Immature natural killer cell (primary cell): ENCODE measurements around the gene ZNF708. TPM values are rescaled to one million over a fixed set of nuclear protein-coding genes. Genes with fewer than 3 reads are reported as not detected.
A peak's percentile ranks its signal among the peaks of the same experiment; 100 is the strongest.
"Not testable (repeated sequence)": the region's sequence is repeated elsewhere in the genome, so short reads cannot be mapped to it uniquely, and the experiment has no call there.

ENCODE experiments used
- DNase-seq, 3 donors: peaks; one replicate each; pipeline ENCODE4 v3.0.0; 2022; ENCODE audit warnings: mixed read lengths in 1 of 3
- H3K27ac Mint-ChIP-seq, 6 donors: one replicate each; pipeline ENCODE4 v1.8.0; 2020; ENCODE audit warnings: mixed read lengths in 6 of 6, mild to moderate bottlenecking in 5 of 6, inconsistent platforms in 4 of 6, moderate library complexity in 3 of 6
- H3K27me3 Mint-ChIP-seq, 3 donors: one replicate each; pipeline ENCODE4 v1.8.0; 2020 to 2021; ENCODE audit warnings: low read depth in 3 of 3, mild to moderate bottlenecking in 3 of 3, mixed read lengths in 3 of 3, moderate library complexity in 3 of 3, inconsistent platforms in 1 of 3
- H3K36me3 Mint-ChIP-seq, 3 donors: one replicate each; pipeline ENCODE4 v1.8.0; 2020; ENCODE audit warnings: mixed read lengths in 3 of 3, inconsistent platforms in 2 of 3, mild to moderate bottlenecking in 2 of 3
- H3K4me1 Mint-ChIP-seq, 2 donors: one replicate each; pipeline ENCODE4 v1.8.0; 2020; ENCODE audit warnings: inconsistent platforms in 2 of 2, mild to moderate bottlenecking in 2 of 2, mixed read lengths in 2 of 2, moderate library complexity in 1 of 2
- H3K4me3 Mint-ChIP-seq, 5 donors: one replicate each; pipeline ENCODE4 v1.8.0; 2020; ENCODE audit warnings: mild to moderate bottlenecking in 5 of 5, mixed read lengths in 5 of 5, inconsistent platforms in 3 of 5, moderate library complexity in 3 of 5
- H3K9me3 Mint-ChIP-seq, 6 donors: one replicate each; pipeline ENCODE4 v1.8.0; 2020; ENCODE audit warnings: mild to moderate bottlenecking in 6 of 6, mixed read lengths in 6 of 6, inconsistent platforms in 4 of 6, moderate library complexity in 3 of 6
- polyA plus RNA-seq, 3 donors: library from polyadenylated mRNA; unstranded; fragments of 300-500 nt; fragmentation: Illumina TruSeq; gene quantifications; one replicate each; pipeline ENCODE4 v1.2.3, GENCODE V29; 2021

The ZNF708 gene
- 1 to 10 TPM; 4.7 to 8.7 (median 8.0) TPM for polyA plus RNA-seq

GRCh38 chr19:21328885-21329605 is at the start of gene ZNF708:
ZNF708 (minus strand) TSS chr19:21329410; CDS start chr19:21329212, 198 bp downstream.
- Mint-ChIP-seq H3K27ac (peak within 1 kb of the TSS; percentile 97 to 100 (median 98)), H3K9me3 (peaks cover 0 to 3% (median 0%) of the 10 kb centered on the region in 6 donors), H3K27me3 (peaks cover 2 to 7% (median 5%) of the 10 kb centered on the region in 3 donors), H3K36me3 (peaks cover 14 to 19% (median 18%) of the 10 kb centered on the region in 3 donors), H3K4me1 (peaks cover 44 to 52% of the 10 kb centered on the region in 2 donors), H3K4me3 (peak within 1 kb of the TSS; percentile 96 to 100 (median 98))
- DNase-seq, result peak; percentile 81 to 87 (median 84)

GRCh38 chr19:21362291-21362690 is 33.1 kb upstream of the ZNF708 start:
- no peak for DNase-seq
- Mint-ChIP-seq H3K4me1 (peaks cover 18 to 28% of the 10 kb centered on the region in 2 donors), H3K27me3 (peaks cover 0 to 6% (median 3%) of the 10 kb centered on the region in 3 donors), H3K4me3 (peak overlapping the region in 1 of 5 donors; percentile 9), H3K36me3 (peaks cover 15 to 32% (median 22%) of the 10 kb centered on the region in 3 donors), H3K9me3 (peaks cover 0 to 2% (median 0%) of the 10 kb centered on the region in 6 donors), H3K27ac (no peak overlapping the region)

- peaks cover 0 to 6% (median 3%) of the 10 kb centered on the region in 3 donors for H3K27me3 Mint-ChIP-seq
- DNase-seq, result peak; percentile 85 to 89 (median 86)
- H3K36me3 Mint-ChIP-seq, result peaks cover 6 to 10% (median 9%) of the 10 kb centered on the region in 3 donors
- H3K9me3 Mint-ChIP-seq, result no peaks in the 10 kb centered on the region
- H3K4me3 Mint-ChIP-seq, result peak within 1 kb of the TSS; percentile 99 to 100 (median 100)
- peak within 1 kb of the TSS; percentile 95 to 99 (median 97) for H3K27ac Mint-ChIP-seq
- H3K4me1 Mint-ChIP-seq, result peaks cover 18 to 21% of the 10 kb centered on the region in 2 donors
Measured at GRCh38 chr19:21358768-21359451, 29.7 kb upstream of the ZNF708 start, which contains the start of gene ZNF738. ZNF738 (plus strand) TSS chr19:21359000; CDS start chr19:21359141, 141 bp downstream.

GRCh38 chr19:21352830-21353229 is 23.6 kb upstream of the ZNF708 start:
- Mint-ChIP-seq H3K27ac (no peak overlapping the region), H3K27me3 (no peaks in the 10 kb centered on the region), H3K4me3 (no peak overlapping the region), H3K9me3 (peaks cover 0 to 17% (median 14%) of the 10 kb centered on the region in 6 donors), H3K4me1 (peaks cover 1 to 16% of the 10 kb centered on the region in 2 donors), H3K36me3 (peaks cover 3 to 8% (median 7%) of the 10 kb centered on the region in 3 donors)
- DNase-seq, result no peak

- H3K36me3 Mint-ChIP-seq, DNase-seq, H3K27ac Mint-ChIP-seq, H3K4me3 Mint-ChIP-seq, H3K4me1 Mint-ChIP-seq, H3K27me3 Mint-ChIP-seq: not testable (repeated sequence)
- H3K9me3 Mint-ChIP-seq, result peaks cover 0 to 17% (median 11%) of the 10 kb centered on the region in 6 donors
Measured at GRCh38 chr19:21344841-21345240, 15.6 kb upstream of the ZNF708 start.

GRCh38 chr19:21335721-21336120 is 6.5 kb upstream of the ZNF708 start:
- Mint-ChIP-seq H3K9me3 (peaks cover 14 to 36% (median 28%) of the 10 kb centered on the region in 6 donors), H3K27me3 (peaks cover 0 to 4% (median 3%) of the 10 kb centered on the region in 3 donors)

GRCh38 chr19:21328406-21328805 is 804 bp downstream of the ZNF708 start:
- peaks cover 49 to 57% of the 10 kb centered on the region in 2 donors for H3K4me1 Mint-ChIP-seq
- H3K27ac Mint-ChIP-seq, result peak overlapping the region; percentile 97 to 100 (median 98)
- peak overlapping the region; percentile 96 to 100 (median 98) for H3K4me3 Mint-ChIP-seq
- H3K27me3 Mint-ChIP-seq, result peaks cover 2 to 6% (median 5%) of the 10 kb centered on the region in 3 donors
- H3K9me3 Mint-ChIP-seq, result peaks cover 0 to 1% (median 0%) of the 10 kb centered on the region in 6 donors
- no peak for DNase-seq
- H3K36me3 Mint-ChIP-seq, result peaks cover 14 to 19% (median 18%) of the 10 kb centered on the region in 3 donors

More at GRCh38 chr19:21335721-21336120, 6.5 kb upstream of the ZNF708 start:
- no peak for DNase-seq
- no peak overlapping the region for H3K4me3 Mint-ChIP-seq
- H3K4me1 Mint-ChIP-seq, result no peaks in the 10 kb centered on the region
- H3K27ac Mint-ChIP-seq, result no peak overlapping the region
- H3K36me3 Mint-ChIP-seq, result peaks cover 0 to 7% (median 0%) of the 10 kb centered on the region in 3 donors

GRCh38 chr19:21326169-21326568 is 3.0 kb downstream of the ZNF708 start:
- Mint-ChIP-seq H3K9me3 (peaks cover 0 to 1% (median 0%) of the 10 kb centered on the region in 6 donors), H3K27me3 (peaks cover 2 to 6% (median 5%) of the 10 kb centered on the region in 3 donors), H3K4me1 (peaks cover 71 to 78% of the 10 kb centered on the region in 2 donors), H3K36me3 (peaks cover 14 to 19% (median 18%) of the 10 kb centered on the region in 3 donors), H3K4me3 (peak overlapping the region; percentile 10 to 51 (median 46)), H3K27ac (peak overlapping the region in 2 of 6 donors; percentile 34 to 46)
- DNase-seq, result no peak

GRCh38 chr19:21323000-21323399 is 6.2 kb downstream of the ZNF708 start:
- Mint-ChIP-seq H3K27me3 (no peaks in the 10 kb centered on the region), H3K9me3 (peaks cover 0 to 1% (median 0%) of the 10 kb centered on the region in 6 donors), H3K4me3 (no peak overlapping the region), H3K27ac (peak overlapping the region in 1 of 6 donors; percentile 34), H3K4me1 (peaks cover 80 to 91% of the 10 kb centered on the region in 2 donors), H3K36me3 (peaks cover 14 to 19% (median 18%) of the 10 kb centered on the region in 3 donors)
- DNase-seq, result no peak

- Mint-ChIP-seq H3K4me3 (no peak overlapping the region), H3K27ac (no peak overlapping the region), H3K9me3 (peaks cover 0 to 1% (median 0%) of the 10 kb centered on the region in 6 donors), H3K4me1 (peaks cover 80 to 91% of the 10 kb centered on the region in 2 donors), H3K27me3 (no peaks in the 10 kb centered on the region), H3K36me3 (peaks cover 14 to 19% (median 17%) of the 10 kb centered on the region in 3 donors)
- no peak for DNase-seq
Measured at GRCh38 chr19:21322528-21322927, 6.7 kb downstream of the ZNF708 start.

GRCh38 chr19:21321996-21322395 is 7.2 kb downstream of the ZNF708 start:
- Mint-ChIP-seq H3K4me1 (peaks cover 79 to 91% of the 10 kb centered on the region in 2 donors), H3K36me3 (peaks cover 14 to 19% (median 15%) of the 10 kb centered on the region in 3 donors), H3K27me3 (no peaks in the 10 kb centered on the region), H3K9me3 (peaks cover 0 to 1% (median 0%) of the 10 kb centered on the region in 6 donors), H3K27ac (peak overlapping the region in 3 of 6 donors; percentile 18 to 78 (median 40)), H3K4me3 (peak overlapping the region in 3 of 5 donors; percentile 8 to 20 (median 11))
- DNase-seq, result no peak

GRCh38 chr19:21321134-21321533 is 8.1 kb downstream of the ZNF708 start:
- no peak for DNase-seq
- no peaks in the 10 kb centered on the region for H3K9me3 Mint-ChIP-seq
- H3K4me3 Mint-ChIP-seq, result peak overlapping the region; percentile 18 to 71 (median 42)
- peak overlapping the region in 4 of 6 donors; percentile 10 to 80 (median 54) for H3K27ac Mint-ChIP-seq
- H3K27me3 Mint-ChIP-seq, result no peaks in the 10 kb centered on the region
- peaks cover 72 to 84% of the 10 kb centered on the region in 2 donors for H3K4me1 Mint-ChIP-seq
- peaks cover 10 to 14% (median 10%) of the 10 kb centered on the region in 3 donors for H3K36me3 Mint-ChIP-seq

GRCh38 chr19:21317821-21318220 is 11.4 kb downstream of the ZNF708 start:
- H3K4me3 Mint-ChIP-seq, result no peak overlapping the region
- no peaks in the 10 kb centered on the region for H3K27me3 Mint-ChIP-seq
- H3K27ac Mint-ChIP-seq, result peak overlapping the region in 1 of 6 donors; percentile 6
- H3K9me3 Mint-ChIP-seq, result no peaks in the 10 kb centered on the region
- peaks cover 3 to 4% (median 3%) of the 10 kb centered on the region in 3 donors for H3K36me3 Mint-ChIP-seq
- no peak for DNase-seq
- H3K4me1 Mint-ChIP-seq, result peaks cover 62 to 85% of the 10 kb centered on the region in 2 donors
